Measurements from ENCODE around the gene ATP8A2.

The ATP8A2 gene

GRCh38 chr13:25864936-25865335 is 493.2 kb downstream of the ATP8A2 start:
- no peak for DNase-seq

- DNase-seq: no peak
Observed at GRCh38 chr13:25865391-25865790, 493.6 kb downstream of the ATP8A2 start.

- no peak for DNase-seq
Observed at GRCh38 chr13:25867038-25867437, 495.3 kb downstream of the ATP8A2 start.

DNA sequence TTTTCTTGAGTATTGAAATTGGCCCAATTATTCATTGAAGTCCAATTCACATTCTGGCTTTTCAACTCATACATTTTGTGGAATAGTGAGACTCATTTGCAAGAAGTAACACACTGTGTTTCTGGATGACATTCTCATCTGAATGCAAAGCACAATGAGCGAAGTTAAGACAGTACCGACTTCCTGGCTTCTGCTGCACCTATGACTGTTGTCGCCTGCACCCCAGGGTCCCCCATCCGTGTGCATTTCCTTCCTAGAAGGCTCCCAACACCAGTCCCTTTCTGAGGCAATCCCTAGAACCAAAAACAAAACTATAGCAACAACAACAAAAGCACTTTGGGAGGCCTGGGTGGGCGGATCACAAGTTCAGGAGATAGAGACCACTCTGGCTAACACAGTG is 496.7 kb downstream of the ATP8A2 start:
- DNase-seq: no peak

DNA sequence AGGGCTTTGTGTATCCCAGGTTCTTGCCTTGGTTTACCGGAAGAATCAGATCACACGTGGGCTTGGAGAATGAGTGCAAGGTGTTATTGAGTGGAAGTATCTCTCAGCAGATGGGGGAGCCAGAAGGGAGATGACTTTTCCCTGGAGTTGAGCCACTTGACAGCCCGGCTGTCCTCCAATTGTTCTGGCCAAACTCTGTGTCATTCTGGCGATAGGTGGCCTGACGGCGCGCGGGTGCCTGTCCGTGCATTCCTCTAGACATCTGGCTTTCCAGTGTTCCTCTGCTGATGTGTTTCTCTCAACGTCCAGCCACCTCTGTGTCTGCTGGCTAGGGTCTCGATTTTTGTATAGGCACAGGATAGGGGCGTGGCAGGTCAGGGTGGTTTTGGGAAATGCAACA is 498.2 kb downstream of the ATP8A2 start:
- DNase-seq: no peak

- DNase-seq: no peak
Observed at GRCh38 chr13:25871389-25872125, 499.8 kb downstream of the ATP8A2 start.

GRCh38 chr13:25872481-25873241 is 500.9 kb downstream of the ATP8A2 start:
- DNase-seq: no peak

- DNase-seq: no peak
Observed at GRCh38 chr13:25873242-25873612, 501.5 kb downstream of the ATP8A2 start.

GRCh38 chr13:25874064-25874737 is 502.4 kb downstream of the ATP8A2 start:
- peak; percentile 15 for DNase-seq

- DNase-seq: peak; percentile 81
Observed at GRCh38 chr13:25874907-25875306, 503.1 kb downstream of the ATP8A2 start.

DNA sequence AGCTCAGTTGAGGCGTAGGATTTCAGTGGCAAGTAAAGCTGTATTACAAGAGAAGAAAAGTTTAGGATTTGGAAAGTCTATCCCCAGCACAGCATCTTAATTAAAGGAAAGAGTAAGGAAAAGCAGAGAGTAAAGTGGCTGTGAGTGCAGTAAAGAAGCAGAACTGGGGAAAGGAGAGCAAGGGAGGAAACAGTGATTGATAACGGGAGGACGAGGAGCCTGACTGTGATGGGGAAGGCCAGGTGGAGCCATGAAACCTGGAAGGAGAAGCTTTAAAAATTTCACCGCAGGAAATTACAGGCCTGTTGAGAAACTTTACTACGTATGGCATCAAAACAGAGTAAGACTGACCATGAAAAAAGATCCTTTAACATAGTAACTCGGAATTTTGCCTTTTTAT is 504.5 kb downstream of the ATP8A2 start:
- no peak for DNase-seq

DNA sequence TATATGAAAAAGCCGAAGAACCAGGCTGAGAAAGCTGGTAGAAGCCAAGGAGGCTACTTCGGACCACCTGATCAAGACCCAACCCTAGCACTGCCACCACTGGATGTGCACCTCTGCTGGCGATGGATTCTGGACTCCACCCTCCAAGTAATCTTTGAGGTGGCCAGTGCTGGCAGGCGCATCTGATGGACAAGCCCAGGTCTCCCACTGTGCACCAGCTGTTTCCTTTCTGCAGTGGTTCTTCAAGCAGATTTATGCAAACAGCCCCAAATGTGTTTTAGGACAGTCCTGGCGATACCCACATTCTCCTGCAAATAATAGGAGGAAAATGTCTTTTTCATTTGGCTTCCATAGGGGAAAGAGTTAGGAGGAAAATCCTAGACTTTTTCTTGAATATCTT is 507.7 kb downstream of the ATP8A2 start:
- no peak for DNase-seq

GRCh38 chr13:25881136-25881926 is 509.6 kb downstream of the ATP8A2 start:
- DNase-seq: no peak

- DNase-seq: no peak
Observed at GRCh38 chr13:25881971-25882451, 510.2 kb downstream of the ATP8A2 start.

- DNase-seq: peak; percentile 41
Observed at GRCh38 chr13:25882466-25883357, 510.9 kb downstream of the ATP8A2 start.

DNA sequence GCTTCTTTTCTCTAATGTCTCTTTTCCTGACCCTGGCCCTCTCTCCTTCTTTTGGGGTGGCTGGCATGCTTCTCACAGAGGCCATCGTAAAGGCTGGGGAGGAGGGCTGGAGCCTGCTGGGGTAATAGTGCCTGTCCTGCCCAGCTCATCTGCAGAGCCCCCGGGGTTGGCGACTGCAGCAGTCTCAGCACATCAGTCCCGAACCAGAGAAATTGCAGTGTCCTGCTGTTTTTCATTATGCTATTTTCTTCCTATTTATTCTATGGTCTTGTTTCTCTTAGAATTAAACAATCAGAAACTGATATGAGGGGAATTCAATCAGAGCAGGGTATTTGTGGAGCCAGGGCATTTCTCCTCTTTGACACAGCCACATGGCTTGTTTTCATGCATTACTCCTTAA is 513.6 kb downstream of the ATP8A2 start:
- no peak for DNase-seq

DNA sequence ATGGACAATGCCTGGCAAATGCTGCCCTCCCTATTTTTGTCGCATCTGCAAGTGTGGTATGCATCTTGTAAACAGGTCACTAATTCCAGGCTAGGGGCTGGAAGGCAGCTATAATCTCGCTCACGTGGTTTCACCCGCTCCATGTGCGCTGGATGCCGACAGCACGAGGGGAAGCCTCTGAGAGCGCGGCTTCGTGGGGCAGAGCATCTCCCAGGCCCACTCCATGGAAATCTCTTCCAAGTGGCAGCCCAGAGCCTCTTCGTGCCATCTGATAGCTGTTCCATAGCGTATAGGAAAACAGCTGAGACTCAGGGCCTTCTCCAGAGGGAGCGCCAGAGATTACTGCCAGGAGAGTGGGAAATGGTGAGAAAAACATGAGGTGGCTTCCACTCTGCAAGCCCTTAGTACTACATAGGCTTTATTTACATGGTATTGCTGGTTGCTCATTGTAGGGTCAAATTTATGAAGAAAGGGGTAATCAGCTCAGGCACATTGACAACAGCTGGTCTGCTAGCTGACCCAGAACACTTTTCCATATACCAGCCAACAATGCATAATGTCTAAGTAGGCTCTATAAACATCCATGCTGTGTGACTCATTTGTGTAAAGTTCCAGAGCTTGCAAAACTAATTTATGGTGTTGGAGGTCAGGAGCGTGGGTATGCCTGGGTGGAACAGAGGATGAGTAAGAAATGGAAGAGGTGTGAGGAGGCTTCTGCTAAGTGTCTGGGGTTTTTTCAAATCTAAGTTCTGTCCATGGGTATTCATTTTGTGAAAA is 514.9 kb downstream of the ATP8A2 start:
- DNase-seq: no peak

DNA sequence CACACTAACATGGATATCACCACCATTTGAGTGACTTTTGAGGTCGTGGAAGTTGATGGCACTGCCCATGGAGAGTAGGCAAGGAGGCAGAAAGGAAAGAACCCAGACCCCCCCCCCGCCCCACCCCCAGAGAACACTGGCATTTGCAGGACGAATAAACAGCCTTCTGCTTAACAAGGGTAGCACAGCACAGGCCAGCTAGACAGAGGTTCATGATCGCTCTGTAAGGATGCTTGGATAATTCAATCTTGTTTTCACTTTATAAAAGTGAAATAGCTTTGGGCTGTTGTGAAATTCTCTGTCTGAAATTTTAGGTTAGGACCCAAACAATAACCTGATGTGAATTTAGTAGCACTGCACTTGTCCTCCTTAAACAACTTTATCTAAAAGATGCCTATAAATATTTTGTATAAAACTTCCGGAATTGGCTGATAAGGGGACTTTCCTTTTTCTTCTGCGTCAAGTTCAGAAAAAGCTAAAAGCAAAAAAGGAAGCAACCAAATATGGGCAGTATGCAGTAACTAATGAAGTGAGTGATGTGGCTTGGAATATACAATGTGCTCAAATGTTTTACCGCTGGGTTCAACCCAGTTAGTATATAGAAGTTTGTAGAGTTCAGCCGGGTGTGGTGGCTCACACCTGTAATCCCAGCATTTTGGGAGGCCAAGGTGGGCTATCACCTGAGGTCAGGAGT is 516.3 kb downstream of the ATP8A2 start:
- DNase-seq: no peak

- DNase-seq: no peak
Observed at GRCh38 chr13:25890671-25891212, 519.0 kb downstream of the ATP8A2 start.

DNA sequence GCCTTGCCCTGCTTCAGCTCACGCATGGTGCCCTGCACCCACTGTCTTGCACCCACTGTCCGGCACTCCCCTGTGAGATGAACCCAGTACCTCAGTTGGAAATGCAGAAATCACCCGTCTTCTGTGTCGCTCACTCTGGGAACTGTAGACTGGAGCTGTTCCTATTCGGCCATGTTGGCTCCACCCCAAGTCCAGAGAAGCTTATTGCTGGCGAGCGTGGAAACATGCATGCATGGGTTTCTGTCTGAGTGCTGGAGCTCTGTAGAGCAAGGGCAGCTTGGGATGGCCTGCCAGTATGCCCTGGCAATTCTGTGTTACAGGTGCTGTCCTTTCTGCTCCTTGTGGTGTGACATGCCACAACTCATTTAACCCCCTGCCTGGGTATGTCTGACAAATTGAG is 527.2 kb downstream of the ATP8A2 start:
- no peak for DNase-seq
